Posterior cingulate gyrus (tissue), 11 donors: Measurements from ENCODE around the gene TSPAN2.

Experiments used
- DNase-seq, 10 donors: peaks; one replicate each; pipeline versions ENCODE4 v3.0.0 to v3.0.0-alpha.2; 2020 to 2021; ENCODE audit warnings: mixed read lengths in 3 of 10
- intact Hi-C: fragments of 100-400 bp; cut with DNase I; formaldehyde crosslinking; loops from one replicate; pipeline ENCODE4 v1.15.1; 2023

Gene TSPAN2

GRCh38 chr1:115077984-115078330 lies 11.3 kb downstream of the TSPAN2 start:
- DNase-seq: no peak
- intact Hi-C loops: no loop called here

- DNase-seq: no peak
- intact Hi-C loops: no loop called here
Measured at GRCh38 chr1:115077286-115077983, 11.9 kb downstream of the TSPAN2 start.

GRCh38 chr1:115076384-115076915 lies 12.9 kb downstream of the TSPAN2 start:
- DNase-seq: no peak
- intact Hi-C loops: no loop called here

GRCh38 chr1:115074839-115075534 lies 14.3 kb downstream of the TSPAN2 start:
- intact Hi-C loops: no loop called here
- DNase-seq: no peak

GRCh38 chr1:115073298-115074087 lies 15.8 kb downstream of the TSPAN2 start:
- DNase-seq: no peak
- intact Hi-C loops: no loop called here

- DNase-seq: no peak
- intact Hi-C loops: no loop called here
Measured at GRCh38 chr1:115071012-115071664, 18.2 kb downstream of the TSPAN2 start.

GRCh38 chr1:115069659-115070308 lies 19.5 kb downstream of the TSPAN2 start:
- intact Hi-C loops: no loop called here
- DNase-seq: no peak

GRCh38 chr1:115068826-115069585 lies 20.3 kb downstream of the TSPAN2 start:
- DNase-seq: peak in 2 of 10 donors; percentile 27 to 72
- intact Hi-C loops: no loop called here

GRCh38 chr1:115067161-115067859 lies 22.0 kb downstream of the TSPAN2 start:
- intact Hi-C loops: no loop called here

GRCh38 chr1:115065021-115065420 lies 24.3 kb downstream of the TSPAN2 start:
- DNase-seq: no peak
- intact Hi-C loops: no loop called here

More at GRCh38 chr1:115067161-115067859, 22.0 kb downstream of the TSPAN2 start:
- DNase-seq: peak in 5 of 10 donors; percentile 42 to 91 (median 78)

- DNase-seq: no peak
- intact Hi-C loops: no loop called here
Measured at GRCh38 chr1:115064461-115064860, 24.8 kb downstream of the TSPAN2 start.

GRCh38 chr1:115063228-115063901 lies 25.9 kb downstream of the TSPAN2 start:
- intact Hi-C loops: no loop called here
- DNase-seq: no peak

- intact Hi-C loops: no loop called here
- no peak for DNase-seq
Measured at GRCh38 chr1:115062542-115063004, 26.7 kb downstream of the TSPAN2 start.

GRCh38 chr1:115060501-115060900 lies 28.8 kb downstream of the TSPAN2 start:
- no peak for DNase-seq
- intact Hi-C loops: no loop called here

GRCh38 chr1:115059316-115059715 lies 30.0 kb downstream of the TSPAN2 start:
- DNase-seq: no peak
- intact Hi-C loops: no loop called here

- no peak for DNase-seq
- intact Hi-C loops: no loop called here
Measured at GRCh38 chr1:115057661-115058254, 31.5 kb downstream of the TSPAN2 start.

- no peak for DNase-seq
- intact Hi-C loops: no loop called here
Measured at GRCh38 chr1:115056395-115056798, 32.9 kb downstream of the TSPAN2 start.
